Trophoblast cell (in vitro differentiated cells and primary cell): ENCODE data around the gene MAFB.
A peak's percentile ranks its signal among the peaks of the same experiment; 100 is the strongest.

Experiments
- DNase-seq, 2 donors: peaks; one replicate each; pipeline ENCODE4 v3.0.0-alpha.2; 2016
- H2AFZ ChIP-seq: 2 replicates; pipeline ENCODE4 v1.6.1; 2013; ENCODE audit warnings: low read length, moderate library complexity, mild to moderate bottlenecking; ENCODE audit not compliant: insufficient read depth, poor library complexity
- H2AK5ac ChIP-seq: 2 replicates; pipeline ENCODE4 v1.6.1; 2013; ENCODE audit warnings: mild to moderate bottlenecking, low read length
- H2BK120ac ChIP-seq: 2 replicates; pipeline ENCODE4 v1.6.1; 2013; ENCODE audit warnings: low read length, mild to moderate bottlenecking, moderate library complexity; ENCODE audit not compliant: insufficient read depth, poor library complexity
- H2BK12ac ChIP-seq: 2 replicates; pipeline ENCODE4 v1.6.1; 2013; ENCODE audit warnings: mild to moderate bottlenecking, low read length, moderate library complexity
- H2BK5ac ChIP-seq: 2 replicates; pipeline ENCODE4 v1.6.1; 2013; ENCODE audit warnings: low read length, low read depth, moderate library complexity, mild to moderate bottlenecking; ENCODE audit not compliant: poor library complexity
- H3K14ac ChIP-seq: 2 replicates; pipeline ENCODE4 v1.6.1; 2013; ENCODE audit warnings: mild to moderate bottlenecking, low read length
- H3K18ac ChIP-seq: 2 replicates; pipeline ENCODE4 v1.6.1; 2013; ENCODE audit warnings: mild to moderate bottlenecking, low read length
- H3K23ac ChIP-seq: 2 replicates; pipeline ENCODE4 v1.6.1; 2013; ENCODE audit warnings: low read length
- H3K27ac ChIP-seq: 2 replicates; pipeline ENCODE4 v1.5.1; 2013; ENCODE audit warnings: low read depth, mild to moderate bottlenecking, inconsistent platforms, low read length, moderate library complexity
- H3K27me3 ChIP-seq: 2 replicates; pipeline ENCODE4 v1.6.1; 2013; ENCODE audit warnings: inconsistent platforms, mild to moderate bottlenecking, low read length, moderate library complexity; ENCODE audit not compliant: insufficient read depth
- H3K36me3 ChIP-seq, 2 experiments: 1 replicate in 1 of 2; 2 replicates in 1 of 2; pipeline ENCODE4 v1.6.1; 2013; ENCODE audit warnings: low read length in 2 of 2, mild to moderate bottlenecking in 2 of 2, moderate library complexity in 1 of 2; ENCODE audit not compliant: insufficient read depth in 2 of 2, control insufficient read depth in 1 of 2
- H3K4ac ChIP-seq: 2 replicates; pipeline ENCODE4 v1.6.1; 2013; ENCODE audit warnings: low read depth, mild to moderate bottlenecking, low read length, moderate library complexity
- H3K4me1 ChIP-seq, 2 experiments: 1 replicate in 1 of 2; 2 replicates in 1 of 2; pipeline ENCODE4 v1.6.1; 2013; ENCODE audit warnings: low read length in 2 of 2, mild to moderate bottlenecking in 2 of 2, moderate library complexity in 1 of 2; ENCODE audit not compliant: insufficient read depth in 2 of 2, control insufficient read depth in 1 of 2
- H3K4me2 ChIP-seq: 2 replicates; pipeline ENCODE4 v1.6.1; 2013; ENCODE audit warnings: inconsistent platforms, mild to moderate bottlenecking, low read length, moderate library complexity
- H3K4me3 ChIP-seq: 2 replicates; pipeline ENCODE4 v1.5.1; 2013; ENCODE audit warnings: mild to moderate bottlenecking, low read depth, low read length, inconsistent platforms
- H3K79me1 ChIP-seq: one replicate; pipeline ENCODE4 v1.6.1; 2013; ENCODE audit warnings: low read length
- H3K79me2 ChIP-seq: 2 replicates; pipeline ENCODE4 v1.6.1; 2013; ENCODE audit warnings: low read length, mild to moderate bottlenecking; ENCODE audit not compliant: control insufficient read depth, insufficient read depth, poor library complexity
- H3K9ac ChIP-seq: 2 replicates; pipeline ENCODE4 v1.6.1; 2013; ENCODE audit warnings: mild to moderate bottlenecking, low read length
- H3K9me3 ChIP-seq: 2 replicates; pipeline ENCODE4 v1.6.1; 2013; ENCODE audit warnings: low read depth, mild to moderate bottlenecking, control low read depth, inconsistent platforms, low read length; ENCODE audit not compliant: insufficient read depth
- H4K12ac ChIP-seq: 2 replicates; pipeline ENCODE4 v1.6.1; 2013; ENCODE audit warnings: low read depth, mild to moderate bottlenecking, low read length, moderate library complexity
- H4K8ac ChIP-seq: 2 replicates; pipeline ENCODE4 v1.6.1; 2013; ENCODE audit warnings: low read depth, mild to moderate bottlenecking, low read length, moderate library complexity
- H4K91ac ChIP-seq: one replicate; pipeline ENCODE4 v1.6.1; 2013; ENCODE audit warnings: low read depth, mild to moderate bottlenecking, low read length, moderate library complexity
- WGBS: extraction: QIAGEN DNeasy Blood & Tissue Kit; methylation state at CpG from one replicate; pipeline ENCODE4 v1.1.7; 2013; ENCODE audit warnings: missing lambda C conversion rate; ENCODE audit not compliant: insufficient read length, insufficient coverage; ENCODE audit errors: extremely low coverage; 5-methylcytosine and 5-hydroxymethylcytosine counted together

Gene MAFB

DNA sequence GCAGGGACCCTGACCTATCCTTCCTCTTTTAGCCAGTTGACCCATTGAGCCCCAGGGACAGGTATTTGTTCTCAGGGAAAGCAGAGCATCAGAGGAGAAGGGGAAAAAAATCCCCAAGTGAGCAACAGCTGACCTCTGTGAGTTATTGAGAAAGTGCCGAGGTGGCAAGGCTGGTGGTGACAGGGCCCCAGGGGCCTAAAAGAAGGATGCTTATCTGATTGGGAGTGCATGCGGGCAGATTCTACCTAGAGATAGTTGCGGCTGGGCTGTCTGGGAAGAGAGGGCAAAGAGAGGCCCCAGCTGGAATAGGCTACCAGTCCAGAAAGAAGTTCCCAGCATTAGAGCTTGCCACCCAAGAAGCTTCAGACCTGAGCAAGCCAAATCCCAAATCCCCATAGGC is 26.5 kb upstream of the MAFB start:
- no peaks in the 10 kb centered on the region for H3K27me3 ChIP-seq
- no peaks in the 10 kb centered on the region for H3K9me3 ChIP-seq
- H3K18ac ChIP-seq: no peak overlapping the region
- no peak overlapping the region for H4K8ac ChIP-seq
- no peak overlapping the region for H4K91ac ChIP-seq
- no peak overlapping the region for H3K23ac ChIP-seq
- no peaks in the 10 kb centered on the region for H3K4me1 ChIP-seq
- no peak overlapping the region for H3K4me3 ChIP-seq
- H2AK5ac ChIP-seq: no peak overlapping the region
- H3K14ac ChIP-seq: no peak overlapping the region
- no peak overlapping the region for H3K27ac ChIP-seq
- H2BK12ac ChIP-seq: no peak overlapping the region
- H3K9ac ChIP-seq: no peak overlapping the region
- peak; percentile 80 to 91 for DNase-seq
- H2BK120ac ChIP-seq: no peak overlapping the region
- H3K4ac ChIP-seq: no peak overlapping the region
- H3K36me3 ChIP-seq: no peaks in the 10 kb centered on the region
- H3K4me2 ChIP-seq: no peak overlapping the region
- H2AFZ ChIP-seq: no peak overlapping the region
- H4K12ac ChIP-seq: no peak overlapping the region
- no peak overlapping the region for H2BK5ac ChIP-seq
- no CpG with 5 or more reads among the region's 3 CpGs for WGBS
- no peaks in the 10 kb centered on the region for H3K79me1 ChIP-seq
- no peaks in the 10 kb centered on the region for H3K79me2 ChIP-seq

DNA sequence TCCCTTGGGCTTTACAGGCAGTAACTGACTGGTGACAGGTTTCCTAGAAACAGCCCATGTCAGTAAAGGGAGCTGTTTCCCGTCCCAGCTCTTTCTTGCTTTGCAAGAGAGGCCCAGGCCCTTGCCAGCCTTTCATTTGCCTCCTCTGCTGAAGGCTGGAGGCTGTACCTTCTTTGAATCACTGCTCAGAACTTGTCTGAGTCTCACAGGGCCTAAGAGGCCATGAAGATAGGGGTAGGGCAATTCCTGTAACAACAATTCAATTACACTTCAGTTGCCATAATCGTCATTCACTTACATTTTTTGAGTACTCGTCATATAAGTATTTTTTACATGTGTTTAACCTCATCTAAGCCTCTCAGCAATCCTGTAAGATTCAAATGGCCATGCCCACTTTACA is 25.9 kb upstream of the MAFB start:
- Histone ChIP-seq H3K23ac (no peak overlapping the region), H3K14ac (no peak overlapping the region), H2BK5ac (no peak overlapping the region), H2BK120ac (no peak overlapping the region), H4K12ac (no peak overlapping the region), H4K8ac (no peak overlapping the region), H3K18ac (no peak overlapping the region), H4K91ac (no peak overlapping the region), H3K4me1 (no peaks in the 10 kb centered on the region), H3K79me2 (no peaks in the 10 kb centered on the region), H2AK5ac (no peak overlapping the region), H3K9ac (no peak overlapping the region), H3K27me3 (no peaks in the 10 kb centered on the region), H3K9me3 (no peaks in the 10 kb centered on the region), H3K36me3 (no peaks in the 10 kb centered on the region), H2BK12ac (no peak overlapping the region), H3K4me2 (no peak overlapping the region), H3K27ac (no peak overlapping the region), H2AFZ (no peak overlapping the region), H3K79me1 (no peaks in the 10 kb centered on the region), H3K4ac (no peak overlapping the region), H3K4me3 (no peak overlapping the region)
- WGBS: no CpG with 5 or more reads among the region's 3 CpGs
- DNase-seq: peak; percentile 69 to 85

GRCh38 chr20:40714109-40714508 is 25.1 kb upstream of the MAFB start:
- H3K23ac ChIP-seq: no peak overlapping the region
- H3K9me3 ChIP-seq: no peaks in the 10 kb centered on the region
- H2AFZ ChIP-seq: no peak overlapping the region
- no peak overlapping the region for H2BK5ac ChIP-seq
- H2BK120ac ChIP-seq: no peak overlapping the region
- DNase-seq: no peak
- no peaks in the 10 kb centered on the region for H3K27me3 ChIP-seq
- H3K79me1 ChIP-seq: no peaks in the 10 kb centered on the region
- H3K27ac ChIP-seq: no peak overlapping the region
- no peak overlapping the region for H3K4ac ChIP-seq
- H2BK12ac ChIP-seq: no peak overlapping the region
- H4K8ac ChIP-seq: no peak overlapping the region
- no peak overlapping the region for H3K4me2 ChIP-seq
- H2AK5ac ChIP-seq: no peak overlapping the region
- no peaks in the 10 kb centered on the region for H3K79me2 ChIP-seq
- no peak overlapping the region for H3K4me3 ChIP-seq
- H4K91ac ChIP-seq: no peak overlapping the region
- H3K18ac ChIP-seq: no peak overlapping the region
- no peak overlapping the region for H3K14ac ChIP-seq
- no peak overlapping the region for H3K9ac ChIP-seq
- no peaks in the 10 kb centered on the region for H3K4me1 ChIP-seq
- no CpG with 5 or more reads among the region's 4 CpGs for WGBS
- H3K36me3 ChIP-seq: no peaks in the 10 kb centered on the region
- H4K12ac ChIP-seq: no peak overlapping the region

GRCh38 chr20:40713508-40713907 is 24.5 kb upstream of the MAFB start:
- no CpG with 5 or more reads among the region's 6 CpGs for WGBS
- H2AFZ ChIP-seq: no peak overlapping the region
- no peaks in the 10 kb centered on the region for H3K9me3 ChIP-seq
- no peak overlapping the region for H3K4me2 ChIP-seq
- H2BK120ac ChIP-seq: no peak overlapping the region
- H3K23ac ChIP-seq: no peak overlapping the region
- H3K14ac ChIP-seq: no peak overlapping the region
- H2AK5ac ChIP-seq: no peak overlapping the region
- no peak overlapping the region for H3K27ac ChIP-seq
- H2BK5ac ChIP-seq: no peak overlapping the region
- no peaks in the 10 kb centered on the region for H3K36me3 ChIP-seq
- H3K4me3 ChIP-seq: no peak overlapping the region
- no peak for DNase-seq
- H3K9ac ChIP-seq: no peak overlapping the region
- H3K79me2 ChIP-seq: no peaks in the 10 kb centered on the region
- H3K79me1 ChIP-seq: no peaks in the 10 kb centered on the region
- H3K18ac ChIP-seq: no peak overlapping the region
- no peak overlapping the region for H4K91ac ChIP-seq
- no peak overlapping the region for H2BK12ac ChIP-seq
- no peak overlapping the region for H4K8ac ChIP-seq
- H3K4ac ChIP-seq: no peak overlapping the region
- no peaks in the 10 kb centered on the region for H3K27me3 ChIP-seq
- no peak overlapping the region for H4K12ac ChIP-seq
- no peaks in the 10 kb centered on the region for H3K4me1 ChIP-seq
